Tibial nerve (tissue), 4 donors: ENCODE measurements around the gene TMC7.

Experiments used
- CTCF ChIP-seq, 5 experiments: fragments of 200-600 bp in 3 of 5; fragments of 450-650 bp in 2 of 5; sonication (generic) in 3 of 5; IDR thresholded peaks; one replicate each; pipeline ENCODE4 v1.5.1; 2016 to 2019; ENCODE audit warnings: antibody characterized with exemption in 5 of 5, mild to moderate bottlenecking in 3 of 5, moderate library complexity in 2 of 5
- EP300 ChIP-seq, 2 donors: sonication (generic); formaldehyde crosslinking; IDR thresholded peaks; one replicate each; pipeline ENCODE4 v1.6.1; 2017; ENCODE audit warnings: antibody characterized with exemption in 2 of 2, mild to moderate bottlenecking in 1 of 2

DNA sequence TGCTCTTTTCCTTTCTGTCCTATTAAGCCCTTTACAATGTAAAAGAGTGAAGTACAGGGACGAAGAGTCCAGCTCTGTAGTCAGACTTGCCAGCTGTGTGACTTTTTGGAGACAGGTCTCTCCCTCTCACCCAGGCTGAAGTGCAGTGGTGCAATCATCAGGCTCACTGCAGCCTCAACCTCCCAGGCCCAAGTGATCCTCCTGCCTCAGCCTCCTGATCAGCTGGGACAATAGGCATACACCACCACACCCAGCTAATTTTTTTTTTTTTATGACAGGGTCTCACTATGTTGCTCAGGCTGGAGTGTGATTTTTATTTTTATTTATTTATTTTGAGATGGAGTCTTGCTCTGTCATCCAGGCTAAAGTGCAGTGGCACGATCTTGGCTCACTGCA, 122.9 kb downstream of the TMC7 start:
- no peak for TF ChIP-seq CTCF (IDR thresholded peaks at IDR 0.05)
- no peak for TF ChIP-seq EP300 (IDR thresholded peaks at IDR 0.05)
